ENCODE results near the gene RPP38.

The RPP38 gene

GRCh38 chr10:15097011-15097812, at the start of gene RPP38:
RPP38 (plus strand) TSS chr10:15097355; CDS start chr10:15103315, 5,960 bp downstream.
- Mint-ChIP-seq H3K27me3 (peaks cover 28% of the 10 kb centered on the region), H3K4me3 (peak within 1 kb of the TSS; percentile 95), H3K4me1 (peaks cover 34% of the 10 kb centered on the region), H3K27ac (peak within 1 kb of the TSS; percentile 95), H3K36me3 (peaks cover 26% of the 10 kb centered on the region), H3K9me3 (no peaks in the 10 kb centered on the region)
- DNase-seq = peak; percentile 95
- CTCF ChIA-PET = interaction anchor here (0.8 to 1.0 kb wide), 2 partner anchors 8 to 9 kb away, joined by 3 to 5 read pairs; no protein-coding TSS in a partner anchor

GRCh38 chr10:15049533-15049932, 47.6 kb upstream of the RPP38 start:
- peaks cover 6% of the 10 kb centered on the region for H3K36me3 Mint-ChIP-seq
- H3K9me3 Mint-ChIP-seq = no peaks in the 10 kb centered on the region
- no peak overlapping the region for H3K27ac Mint-ChIP-seq
- no peak overlapping the region for H3K4me3 Mint-ChIP-seq
- H3K27me3 Mint-ChIP-seq = peaks cover 5% of the 10 kb centered on the region
- CTCF ChIA-PET = no interaction called here
- peaks cover 19% of the 10 kb centered on the region for H3K4me1 Mint-ChIP-seq
- DNase-seq = no peak

GRCh38 chr10:15052121-15052520, 45.0 kb upstream of the RPP38 start:
- Mint-ChIP-seq H3K27me3 (peaks cover 13% of the 10 kb centered on the region), H3K4me1 (peaks cover 2% of the 10 kb centered on the region), H3K9me3 (no peaks in the 10 kb centered on the region), H3K36me3 (peaks cover 1% of the 10 kb centered on the region), H3K4me3 (no peak overlapping the region), H3K27ac (no peak overlapping the region)
- DNase-seq = no peak
- CTCF ChIA-PET = no interaction called here

- Mint-ChIP-seq H3K27me3 (peaks cover 16% of the 10 kb centered on the region), H3K4me1 (no peaks in the 10 kb centered on the region), H3K4me3 (no peak overlapping the region), H3K27ac (no peak overlapping the region), H3K9me3 (no peaks in the 10 kb centered on the region), H3K36me3 (peaks cover 1% of the 10 kb centered on the region)
- CTCF ChIA-PET = no interaction called here
- no peak for DNase-seq
Measured at GRCh38 chr10:15053061-15053460, 44.1 kb upstream of the RPP38 start.

GRCh38 chr10:15058689-15059088, 38.5 kb upstream of the RPP38 start:
- H3K4me1 Mint-ChIP-seq = no peaks in the 10 kb centered on the region
- H3K4me3 Mint-ChIP-seq = no peak overlapping the region
- H3K9me3 Mint-ChIP-seq = peaks cover 8% of the 10 kb centered on the region
- no peak overlapping the region for H3K27ac Mint-ChIP-seq
- DNase-seq = no peak
- peaks cover 7% of the 10 kb centered on the region for H3K36me3 Mint-ChIP-seq
- H3K27me3 Mint-ChIP-seq = peaks cover 11% of the 10 kb centered on the region
- CTCF ChIA-PET = no interaction called here

- Mint-ChIP-seq H3K27ac (no peak overlapping the region), H3K27me3 (peaks cover 8% of the 10 kb centered on the region), H3K4me3 (no peak overlapping the region), H3K36me3 (peaks cover 7% of the 10 kb centered on the region), H3K4me1 (no peaks in the 10 kb centered on the region), H3K9me3 (peaks cover 8% of the 10 kb centered on the region)
- CTCF ChIA-PET = no interaction called here
- DNase-seq = no peak
Measured at GRCh38 chr10:15059914-15060313, 37.2 kb upstream of the RPP38 start.

- Mint-ChIP-seq H3K36me3 (peaks cover 7% of the 10 kb centered on the region), H3K27me3 (peaks cover 8% of the 10 kb centered on the region)
- CTCF ChIA-PET = no interaction called here
Measured at GRCh38 chr10:15060638-15061037, 36.5 kb upstream of the RPP38 start.

GRCh38 chr10:15067154-15067553, 30.0 kb upstream of the RPP38 start:
- peaks cover 5% of the 10 kb centered on the region for H3K4me1 Mint-ChIP-seq
- H3K9me3 Mint-ChIP-seq = peaks cover 2% of the 10 kb centered on the region
- CTCF ChIA-PET = interaction anchor here (1.6 kb wide), 1 partner anchor 100 kb away, joined by 3 read pairs; no protein-coding TSS in a partner anchor
- H3K27ac Mint-ChIP-seq = no peak overlapping the region
- H3K36me3 Mint-ChIP-seq = no peaks in the 10 kb centered on the region
- DNase-seq = no peak
- H3K27me3 Mint-ChIP-seq = peaks cover 6% of the 10 kb centered on the region
- no peak overlapping the region for H3K4me3 Mint-ChIP-seq

More at GRCh38 chr10:15060638-15061037, 36.5 kb upstream of the RPP38 start:
- Mint-ChIP-seq H3K4me3 (no peak overlapping the region), H3K9me3 (peaks cover 10% of the 10 kb centered on the region), H3K4me1 (peaks cover 3% of the 10 kb centered on the region), H3K27ac (no peak overlapping the region)
- no peak for DNase-seq

GRCh38 chr10:15068802-15069201, 28.4 kb upstream of the RPP38 start:
- CTCF ChIA-PET = interaction anchor here (1.6 kb wide), 1 partner anchor 99 kb away, joined by 3 read pairs; no protein-coding TSS in a partner anchor
- peaks cover 6% of the 10 kb centered on the region for H3K27me3 Mint-ChIP-seq
- peaks cover 4% of the 10 kb centered on the region for H3K36me3 Mint-ChIP-seq
- H3K9me3 Mint-ChIP-seq = peaks cover 2% of the 10 kb centered on the region
- DNase-seq = no peak
- H3K4me3 Mint-ChIP-seq = no peak overlapping the region
- H3K27ac Mint-ChIP-seq = no peak overlapping the region
- peaks cover 5% of the 10 kb centered on the region for H3K4me1 Mint-ChIP-seq

GRCh38 chr10:15069230-15069629, 27.9 kb upstream of the RPP38 start:
- Mint-ChIP-seq H3K4me3 (no peak overlapping the region), H3K27me3 (peaks cover 6% of the 10 kb centered on the region), H3K4me1 (peaks cover 5% of the 10 kb centered on the region)

GRCh38 chr10:15072358-15072757, 24.8 kb upstream of the RPP38 start:
- H3K4me3 Mint-ChIP-seq = no peak overlapping the region
- peaks cover 4% of the 10 kb centered on the region for H3K36me3 Mint-ChIP-seq
- H3K27me3 Mint-ChIP-seq = peaks cover 3% of the 10 kb centered on the region
- no peak overlapping the region for H3K27ac Mint-ChIP-seq
- DNase-seq = no peak
- no peaks in the 10 kb centered on the region for H3K9me3 Mint-ChIP-seq
- CTCF ChIA-PET = interaction anchor here (0.7 kb wide), 1 partner anchor 1420 kb away, joined by 4 read pairs; no protein-coding TSS in a partner anchor
- H3K4me1 Mint-ChIP-seq = no peaks in the 10 kb centered on the region

More at GRCh38 chr10:15069230-15069629, 27.9 kb upstream of the RPP38 start:
- H3K9me3 Mint-ChIP-seq = peaks cover 2% of the 10 kb centered on the region
- DNase-seq = no peak
- H3K27ac Mint-ChIP-seq = no peak overlapping the region
- H3K36me3 Mint-ChIP-seq = peaks cover 4% of the 10 kb centered on the region
- CTCF ChIA-PET = no interaction called here

- no peak for DNase-seq
- CTCF ChIA-PET = no interaction called here
- no peaks in the 10 kb centered on the region for H3K27me3 Mint-ChIP-seq
- H3K9me3 Mint-ChIP-seq = no peaks in the 10 kb centered on the region
- H3K4me1 Mint-ChIP-seq = no peaks in the 10 kb centered on the region
- no peak overlapping the region for H3K4me3 Mint-ChIP-seq
- peaks cover 4% of the 10 kb centered on the region for H3K36me3 Mint-ChIP-seq
- H3K27ac Mint-ChIP-seq = no peak overlapping the region
Measured at GRCh38 chr10:15075421-15075820, 21.7 kb upstream of the RPP38 start.

- Mint-ChIP-seq H3K36me3 (no peaks in the 10 kb centered on the region), H3K27ac (no peak overlapping the region), H3K4me3 (no peak overlapping the region), H3K4me1 (peaks cover 3% of the 10 kb centered on the region), H3K9me3 (no peaks in the 10 kb centered on the region), H3K27me3 (peaks cover 23% of the 10 kb centered on the region)
- CTCF ChIA-PET = no interaction called here
- DNase-seq = no peak
Measured at GRCh38 chr10:15083674-15084501, 13.3 kb upstream of the RPP38 start.

- CTCF ChIA-PET = no interaction called here
- peaks cover 23% of the 10 kb centered on the region for H3K27me3 Mint-ChIP-seq
Measured at GRCh38 chr10:15084502-15084922, 12.6 kb upstream of the RPP38 start.

More at GRCh38 chr10:15084502-15084922, 12.6 kb upstream of the RPP38 start:
- Mint-ChIP-seq H3K4me3 (no peak overlapping the region), H3K36me3 (no peaks in the 10 kb centered on the region), H3K4me1 (peaks cover 3% of the 10 kb centered on the region), H3K27ac (no peak overlapping the region), H3K9me3 (no peaks in the 10 kb centered on the region)
- no peak for DNase-seq
